Skeletal muscle cell (primary cell): ENCODE results near the gene NAT14.

Experiments
- DNase-seq: peaks from one replicate; pipeline ENCODE4 v3.0.0-alpha.2; 2010; ENCODE audit warnings: low read depth
- H3K4me3 ChIP-seq: 2 replicates; pipeline ENCODE4 v1.5.1; 2011; ENCODE audit warnings: low read depth, mild to moderate bottlenecking, control low read depth, low read length, moderate library complexity

The NAT14 gene

GRCh38 chr19:55452749-55453346 is 32.1 kb upstream of the NAT14 start:
- peak overlapping the region; percentile 30 for H3K4me3 ChIP-seq
- no peak for DNase-seq

GRCh38 chr19:55453511-55454260 is 31.3 kb upstream of the NAT14 start:
- no peak overlapping the region for H3K4me3 ChIP-seq
- no peak for DNase-seq

- no peak overlapping the region for H3K4me3 ChIP-seq
- no peak for DNase-seq
Measured at GRCh38 chr19:55454787-55455243, 30.2 kb upstream of the NAT14 start.

GRCh38 chr19:55455576-55456235 is 29.3 kb upstream of the NAT14 start:
- H3K4me3 ChIP-seq: no peak overlapping the region
- DNase-seq: no peak

- no peak overlapping the region for H3K4me3 ChIP-seq
- no peak for DNase-seq
Measured at GRCh38 chr19:55456347-55456746, 28.6 kb upstream of the NAT14 start.

- DNase-seq: no peak
- H3K4me3 ChIP-seq: no peak overlapping the region
Measured at GRCh38 chr19:55457683-55458457, 27.1 kb upstream of the NAT14 start.

- DNase-seq: no peak
- no peak overlapping the region for H3K4me3 ChIP-seq
Measured at GRCh38 chr19:55459551-55459949, 25.4 kb upstream of the NAT14 start.

- peak overlapping the region; percentile 91 for H3K4me3 ChIP-seq
- no peak for DNase-seq
Measured at GRCh38 chr19:55459950-55460657, 24.9 kb upstream of the NAT14 start.

- peak overlapping the region; percentile 91 for H3K4me3 ChIP-seq
- no peak for DNase-seq
Measured at GRCh38 chr19:55460670-55461258, 24.2 kb upstream of the NAT14 start.

GRCh38 chr19:55461259-55461973 is 23.6 kb upstream of the NAT14 start, which contains the start of gene ISOC2:
ISOC2 (minus strand) TSS chr19:55461642; CDS start chr19:55456486, 5,156 bp downstream.
- peak; percentile 98 for DNase-seq
- H3K4me3 ChIP-seq: peak within 1 kb of the TSS; percentile 91

- H3K4me3 ChIP-seq: peak overlapping the region; percentile 63
- no peak for DNase-seq
Measured at GRCh38 chr19:55461974-55462626, 22.9 kb upstream of the NAT14 start.

- H3K4me3 ChIP-seq: no peak overlapping the region
- no peak for DNase-seq
Measured at GRCh38 chr19:55462722-55463121, 22.3 kb upstream of the NAT14 start.

- no peak overlapping the region for H3K4me3 ChIP-seq
- no peak for DNase-seq
Measured at GRCh38 chr19:55463583-55464031, 21.4 kb upstream of the NAT14 start.

- H3K4me3 ChIP-seq: no peak overlapping the region
Measured at GRCh38 chr19:55464039-55464661, 20.8 kb upstream of the NAT14 start.

GRCh38 chr19:55464662-55465054 is 20.3 kb upstream of the NAT14 start, which contains the start of gene C19orf85:
C19orf85 (minus strand) TSS chr19:55464751; CDS start chr19:55464554, 197 bp downstream.
- H3K4me3 ChIP-seq: no peak within 1 kb of the TSS
- no peak for DNase-seq

More at GRCh38 chr19:55464039-55464661, 20.8 kb upstream of the NAT14 start:
- no peak for DNase-seq

- H3K4me3 ChIP-seq: no peak overlapping the region
- DNase-seq: no peak
Measured at GRCh38 chr19:55465460-55466240, 19.3 kb upstream of the NAT14 start.
